Bone marrow (tissue), 2 donors: ENCODE measurements around the gene BARHL2.

Experiments
- DNase-seq, 2 donors: peaks; one replicate each; lab custom pipeline; 2025; lab: John Stamatoyannopoulos, UW

BARHL2 gene

GRCh38 chr1:90710579-90711536 lies 6.2 kb downstream of the BARHL2 start:
- no peak for DNase-seq

GRCh38 chr1:90709535-90709934 lies 7.6 kb downstream of the BARHL2 start:
- DNase-seq = no peak

- DNase-seq = no peak
Measured at GRCh38 chr1:90708826-90709225, 8.3 kb downstream of the BARHL2 start.

GRCh38 chr1:90708236-90708786 lies 8.8 kb downstream of the BARHL2 start:
- no peak for DNase-seq

- no peak for DNase-seq
Measured at GRCh38 chr1:90707363-90707710, 9.8 kb downstream of the BARHL2 start.

GRCh38 chr1:90706437-90707362 lies 10.4 kb downstream of the BARHL2 start:
- no peak for DNase-seq

GRCh38 chr1:90705956-90706355 lies 11.1 kb downstream of the BARHL2 start:
- no peak for DNase-seq

- DNase-seq = no peak
Measured at GRCh38 chr1:90704817-90705216, 12.3 kb downstream of the BARHL2 start.

GRCh38 chr1:90694846-90695245 lies 22.3 kb downstream of the BARHL2 start:
- DNase-seq = no peak

- DNase-seq = no peak
Measured at GRCh38 chr1:90687747-90688146, 29.4 kb downstream of the BARHL2 start.

GRCh38 chr1:90675161-90675847 lies 41.8 kb downstream of the BARHL2 start:
- no peak for DNase-seq

- no peak for DNase-seq
Measured at GRCh38 chr1:90671741-90672140, 45.4 kb downstream of the BARHL2 start.

- no peak for DNase-seq
Measured at GRCh38 chr1:90671251-90671650, 45.9 kb downstream of the BARHL2 start.
